Uterine smooth muscle cell (primary cell): Measurements from ENCODE around the gene C5AR1. TPM values are rescaled to one million over a fixed set of nuclear protein-coding genes. Genes with fewer than 3 reads are reported as not detected.

Source experiments
- total RNA-seq: library from RNA; depleted of rRNA; stranded (reverse); fragments of >200 nt; gene quantifications from 2 replicates; pipeline ENCODE4 v1.2.3, GENCODE V29; 2014

The C5AR1 gene
- 0.12 and 0.66 TPM in 2 replicates for total RNA-seq

DNA sequence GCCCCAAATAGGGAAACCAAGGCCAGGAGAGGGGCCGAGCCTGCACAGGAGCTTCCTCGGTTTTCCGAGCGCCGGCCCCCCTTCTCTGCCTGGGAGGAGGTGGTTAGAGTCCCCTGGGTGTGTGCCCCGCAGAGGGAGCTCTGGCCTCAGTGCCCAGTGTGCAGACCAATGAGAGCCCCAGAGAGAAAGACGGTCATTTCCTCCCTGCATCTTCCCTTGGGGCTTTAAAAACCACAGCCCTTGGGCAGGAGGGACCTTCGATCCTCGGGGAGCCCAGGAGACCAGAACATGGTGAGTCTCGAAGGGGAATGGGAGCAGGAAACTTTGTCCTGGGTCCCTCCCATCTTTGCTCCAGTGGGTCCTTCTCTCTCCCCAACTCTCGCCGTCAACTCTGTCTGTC lies at the start of gene C5AR1:
TSS of gene C5AR1 (plus strand) at position 254 of the 400 bp plus-strand sequence. CDS start at position 289, 35 bp downstream.

DNA sequence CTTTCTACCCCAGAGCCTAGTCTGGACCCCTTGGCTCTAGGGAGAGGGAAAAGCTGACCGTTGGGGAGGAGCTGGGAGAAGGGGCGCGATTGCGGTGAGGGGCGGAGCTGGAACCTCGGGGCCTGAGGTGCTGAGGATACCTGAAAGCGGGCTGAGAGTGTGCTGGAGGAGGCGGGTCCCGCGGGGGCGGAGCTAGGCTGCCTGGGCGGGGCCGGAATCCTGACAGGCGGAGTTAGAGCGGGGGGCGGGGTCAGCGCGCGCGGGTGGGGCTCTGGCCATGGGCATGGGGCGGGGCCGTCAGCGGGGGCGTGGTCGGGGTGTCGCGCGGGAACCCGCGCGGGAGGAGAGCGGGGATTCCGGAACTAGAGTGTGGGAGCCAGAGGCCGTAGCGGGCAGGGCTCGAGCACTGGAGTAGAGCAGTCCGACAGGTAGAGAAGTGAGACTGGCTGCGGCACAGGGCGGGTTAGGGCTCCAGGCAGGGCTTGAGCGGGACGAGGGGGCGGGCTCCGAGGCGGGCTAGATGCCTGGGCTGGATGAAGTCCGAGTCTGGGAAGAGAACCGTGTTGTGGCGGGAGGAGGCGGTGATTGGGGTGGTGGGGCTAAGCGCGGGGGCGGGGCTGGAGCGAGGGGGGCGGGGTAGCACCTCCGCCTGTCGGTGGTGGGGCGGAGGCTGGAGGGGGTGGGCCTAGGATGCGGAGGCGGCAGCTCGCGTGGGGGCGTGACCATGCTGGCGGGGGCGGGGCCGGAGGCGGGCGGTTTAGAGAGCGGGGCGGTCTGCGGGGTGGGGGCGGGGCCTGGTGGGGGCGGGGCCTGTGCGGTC lies 35.4 kb upstream of the C5AR1 start, which contains the start of gene INAFM1:
TSS of gene INAFM1 (plus strand) at position 815 of the 820 bp plus-strand sequence. CDS start 35 bp downstream, outside the sequence.

GRCh38 chr19:47331931-47332547 lies 22.4 kb downstream of the C5AR1 start, which contains the start of gene C5AR2:
Gene C5AR2 (plus strand): TSS chr19:47332175. CDS start chr19:47340800, 8,625 bp downstream.

GRCh38 chr19:47348819-47349795 lies 39.4 kb downstream of the C5AR1 start, which contains the start of gene DHX34:
Gene DHX34 (plus strand): TSS chr19:47349315. CDS start chr19:47353031, 3,716 bp downstream.

Other genes with a start within 250 kb of the C5AR1 start
- gene ZC3H4, start 196.1 kb upstream of the C5AR1 start, total RNA-seq, result 14.8 and 17.6 TPM in 2 replicates
- 143 and 253 TPM in 2 replicates for gene SAE1, start 179.0 kb upstream of the C5AR1 start, total RNA-seq
- gene BBC3, start 78.7 kb upstream of the C5AR1 start, total RNA-seq, result 12.2 and 27.0 TPM in 2 replicates
- gene CCDC9, start 53.3 kb upstream of the C5AR1 start, total RNA-seq, result 9.5 and 13.2 TPM in 2 replicates
- 2.4 and 3.1 TPM in 2 replicates for gene INAFM1, start 35.0 kb upstream of the C5AR1 start, total RNA-seq
- under 0.01 TPM in 1 of 2 replicates, not detected in the other for gene C5AR2, start 22.3 kb downstream of the C5AR1 start, total RNA-seq
- 12.3 and 15.6 TPM in 2 replicates for gene DHX34, start 39.5 kb downstream of the C5AR1 start, total RNA-seq
- gene MEIS3, start 109.7 kb downstream of the C5AR1 start, total RNA-seq, result 67.5 and 99.3 TPM in 2 replicates
- under 0.01 TPM in 1 of 2 replicates, not detected in the other for gene SLC8A2, start 162.0 kb downstream of the C5AR1 start, total RNA-seq
- 4.0 and 5.9 TPM in 2 replicates for gene KPTN, start 174.4 kb downstream of the C5AR1 start, total RNA-seq
- 79.2 and 85.4 TPM in 2 replicates for gene NAPA, start 205.2 kb downstream of the C5AR1 start, total RNA-seq